ENCODE results near the gene SNX10.

The SNX10 gene

DNA sequence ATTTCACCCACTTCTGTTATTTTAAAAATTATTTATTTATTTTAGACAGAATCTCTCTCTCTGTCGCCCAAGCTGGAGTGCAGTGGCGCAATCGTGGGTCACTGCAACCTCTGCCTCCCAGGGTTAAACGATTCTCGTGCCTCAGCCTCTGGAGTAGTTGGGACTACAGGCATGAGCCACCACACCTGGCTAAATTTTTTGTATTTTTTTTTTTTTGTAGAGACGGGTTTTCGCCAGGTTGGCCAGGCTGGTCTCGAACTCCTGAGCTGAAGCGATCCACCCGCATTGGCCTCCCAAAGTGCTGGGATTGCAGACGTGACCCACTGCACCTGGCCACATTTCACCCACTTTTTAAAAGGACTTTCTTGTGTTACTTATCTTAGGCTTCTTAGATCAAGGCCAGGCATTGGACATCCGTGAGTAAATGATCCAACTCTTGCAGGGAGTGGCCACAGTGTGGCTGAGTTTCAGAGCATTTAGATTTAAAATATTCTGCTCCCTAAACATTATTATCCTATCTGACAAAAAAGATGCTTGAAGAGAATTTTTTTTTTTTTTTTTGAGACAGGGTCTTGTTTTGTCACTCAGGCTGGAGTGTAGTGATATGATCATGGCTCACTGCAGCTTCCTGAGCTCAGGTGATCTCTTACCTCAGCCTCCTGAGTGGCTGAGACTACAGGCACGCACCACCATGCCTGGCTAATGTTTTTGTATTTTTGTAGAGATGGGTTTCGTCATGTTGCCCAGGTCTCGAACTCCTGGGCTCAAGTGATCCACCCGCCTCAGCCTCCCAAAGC lies 14.4 kb downstream of the SNX10 start:
- Histone ChIP-seq H3K27me3 (ENCODE audit: control insufficient read depth, low read length) (no peaks in the 10 kb centered on the region), H3K4me2 (ENCODE audit: low read length) (no peak overlapping the region), H3K4me1 (ENCODE audit: control insufficient read depth, low read length) (peaks cover 8% of the 10 kb centered on the region), H3K79me2 (ENCODE audit: control insufficient read depth, low read length) (peaks cover 19% of the 10 kb centered on the region; the same call in 1 of the 2 replicates), H3K27ac (ENCODE audit: low read depth, low read length) (no peak overlapping the region), H3K4me3 (ENCODE audit: low read length) (no peak overlapping the region), H3K9me2 (replicated peaks; ENCODE audit: control insufficient read depth, low read length) (no peaks in the 10 kb centered on the region), H4K20me1 (ENCODE audit: control insufficient read depth, insufficient read depth, low read depth, low read length) (no peaks in the 10 kb centered on the region), H3K36me3 (ENCODE audit: control insufficient read depth, low read length) (peaks cover 35% of the 10 kb centered on the region), H3F3A (ENCODE audit: control insufficient read depth, insufficient read depth) (no peaks in the 10 kb centered on the region), H3K9me3 (ENCODE audit: control insufficient read depth, insufficient read depth, low read length) (no peaks in the 10 kb centered on the region)
- TF ChIP-seq, protein P1, sequence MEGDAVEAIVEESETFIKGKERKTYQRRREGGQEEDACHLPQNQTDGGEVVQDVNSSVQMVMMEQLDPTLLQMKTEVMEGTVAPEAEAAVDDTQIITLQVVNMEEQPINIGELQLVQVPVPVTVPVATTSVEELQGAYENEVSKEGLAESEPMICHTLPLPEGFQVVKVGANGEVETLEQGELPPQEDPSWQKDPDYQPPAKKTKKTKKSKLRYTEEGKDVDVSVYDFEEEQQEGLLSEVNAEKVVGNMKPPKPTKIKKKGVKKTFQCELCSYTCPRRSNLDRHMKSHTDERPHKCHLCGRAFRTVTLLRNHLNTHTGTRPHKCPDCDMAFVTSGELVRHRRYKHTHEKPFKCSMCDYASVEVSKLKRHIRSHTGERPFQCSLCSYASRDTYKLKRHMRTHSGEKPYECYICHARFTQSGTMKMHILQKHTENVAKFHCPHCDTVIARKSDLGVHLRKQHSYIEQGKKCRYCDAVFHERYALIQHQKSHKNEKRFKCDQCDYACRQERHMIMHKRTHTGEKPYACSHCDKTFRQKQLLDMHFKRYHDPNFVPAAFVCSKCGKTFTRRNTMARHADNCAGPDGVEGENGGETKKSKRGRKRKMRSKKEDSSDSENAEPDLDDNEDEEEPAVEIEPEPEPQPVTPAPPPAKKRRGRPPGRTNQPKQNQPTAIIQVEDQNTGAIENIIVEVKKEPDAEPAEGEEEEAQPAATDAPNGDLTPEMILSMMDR (IDR thresholded peaks at IDR 0.05; ENCODE audit: low read depth, low read length, poor library complexity, severe bottlenecking), result no peak
- TF ChIP-seq EZH2phosphoT487 (IDR thresholded peaks at IDR 0.05; ENCODE audit: borderline replicate concordance, low read length), result no peak

DNA sequence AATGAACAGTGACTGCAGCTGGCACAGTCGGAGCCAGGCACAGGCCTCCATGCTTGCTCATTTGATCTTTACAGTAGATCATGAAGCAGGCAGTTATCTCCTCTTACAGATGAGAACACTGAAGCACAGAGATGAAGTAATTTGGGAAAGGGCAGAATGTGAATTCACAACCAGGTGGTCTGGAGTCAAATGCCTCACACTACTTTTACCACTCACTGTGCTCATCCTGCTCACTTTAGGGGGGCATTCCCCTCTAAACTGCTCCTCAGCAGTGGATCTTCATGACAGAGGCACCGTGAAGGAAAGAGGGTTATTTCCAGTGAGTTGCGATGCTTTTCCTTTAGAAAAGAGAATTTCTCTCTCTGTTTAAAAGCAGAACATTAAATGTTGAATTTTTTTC lies 15.1 kb downstream of the SNX10 start:
- Histone ChIP-seq H3K4me1 (ENCODE audit: control insufficient read depth, low read length) (peaks cover 8% of the 10 kb centered on the region), H3K4me3 (ENCODE audit: low read length) (no peak overlapping the region), H3K4me2 (ENCODE audit: low read length) (no peak overlapping the region), H3K9me3 (ENCODE audit: control insufficient read depth, insufficient read depth, low read length) (no peaks in the 10 kb centered on the region), H3F3A (ENCODE audit: control insufficient read depth, insufficient read depth) (no peaks in the 10 kb centered on the region), H3K79me2 (ENCODE audit: control insufficient read depth, low read length) (peaks cover 19% of the 10 kb centered on the region; the same call in 1 of the 2 replicates), H3K36me3 (ENCODE audit: control insufficient read depth, low read length) (peaks cover 37% of the 10 kb centered on the region), H3K27me3 (ENCODE audit: control insufficient read depth, low read length) (no peaks in the 10 kb centered on the region), H3K27ac (ENCODE audit: low read depth, low read length) (no peak overlapping the region), H4K20me1 (ENCODE audit: control insufficient read depth, insufficient read depth, low read depth, low read length) (no peaks in the 10 kb centered on the region), H3K9me2 (replicated peaks; ENCODE audit: control insufficient read depth, low read length) (no peaks in the 10 kb centered on the region)
- TF ChIP-seq, protein P1 (IDR thresholded peaks at IDR 0.05; ENCODE audit: low read depth, low read length, poor library complexity, severe bottlenecking), result no peak

DNA sequence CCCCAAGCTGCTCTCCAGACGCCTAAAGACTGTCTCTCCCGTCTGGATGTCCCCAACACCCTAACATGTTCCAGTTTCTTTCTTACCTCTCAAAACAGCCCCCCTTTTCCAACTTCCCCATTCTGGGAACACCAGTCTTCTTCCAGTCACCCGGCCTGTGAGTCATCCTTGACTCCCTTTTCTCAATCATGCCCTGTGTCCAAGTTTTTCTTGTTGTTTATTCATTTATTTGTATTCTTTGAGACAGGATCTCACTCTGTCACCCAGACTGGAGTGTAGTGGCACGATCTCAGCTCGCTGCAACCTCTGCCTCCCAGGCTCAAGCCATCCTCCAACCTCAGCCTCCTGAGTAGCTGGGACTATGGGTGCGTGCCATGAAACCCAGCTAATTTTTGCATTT lies 15.6 kb downstream of the SNX10 start:
- Histone ChIP-seq H3K27me3 (ENCODE audit: control insufficient read depth, low read length) (no peaks in the 10 kb centered on the region), H3K9me2 (replicated peaks; ENCODE audit: control insufficient read depth, low read length) (no peaks in the 10 kb centered on the region), H3K9me3 (ENCODE audit: control insufficient read depth, insufficient read depth, low read length) (no peaks in the 10 kb centered on the region), H3K4me3 (ENCODE audit: low read length) (no peak overlapping the region), H3K27ac (ENCODE audit: low read depth, low read length) (no peak overlapping the region), H3F3A (ENCODE audit: control insufficient read depth, insufficient read depth) (no peaks in the 10 kb centered on the region), H3K79me2 (ENCODE audit: control insufficient read depth, low read length) (peaks cover 23% of the 10 kb centered on the region; the same call in 1 of the 2 replicates), H3K4me2 (ENCODE audit: low read length) (no peak overlapping the region), H4K20me1 (ENCODE audit: control insufficient read depth, insufficient read depth, low read depth, low read length) (no peaks in the 10 kb centered on the region), H3K36me3 (ENCODE audit: control insufficient read depth, low read length) (peaks cover 35% of the 10 kb centered on the region), H3K4me1 (ENCODE audit: control insufficient read depth, low read length) (peaks cover 8% of the 10 kb centered on the region)
- TF ChIP-seq, protein P1 (IDR thresholded peaks at IDR 0.05; ENCODE audit: low read depth, low read length, poor library complexity, severe bottlenecking), result no peak
- no peak for TF ChIP-seq EZH2phosphoT487 (IDR thresholded peaks at IDR 0.05; ENCODE audit: borderline replicate concordance, low read length)

All from DOHH2 (cell line).